ENCODE results near the gene DPP4. TPM values are rescaled to one million over a fixed set of nuclear protein-coding genes. Genes with fewer than 3 reads are reported as not detected.

Gene DPP4
- total and polyA plus RNA-seq, 2 of the 4 experiments (the other 2 are of a cell fraction) = 13.2 to 19.0 TPM

GRCh38 chr2:161997916-161998471 lies 76.0 kb downstream of the DPP4 start:
- no peak overlapping the region for H2AFZ ChIP-seq (replicated peaks; ENCODE audit: low read length, poor library complexity)
- peaks cover 2% of the 10 kb centered on the region; the same call in 1 of the 2 replicates for H3K4me1 ChIP-seq (ENCODE audit: control insufficient read depth, insufficient read depth, low read length)
- H3K4me3 ChIP-seq (ENCODE audit: insufficient read depth, low read depth, low read length) = no peak overlapping the region
- no peak overlapping the region for H3K4me2 ChIP-seq (ENCODE audit: low read depth, low read length)
- H2BK120ac ChIP-seq (ENCODE audit: low read depth, low read length) = no peak overlapping the region
- in situ Hi-C loops (cut with MboI; ENCODE audit: low sequenced_read_pairs) = loop anchor here (25.0 kb wide), 1 partner anchor 314 kb away; the partner anchor contains the start of gene IFIH1
- H3K23ac ChIP-seq (ENCODE audit: low read depth, low read length) = no peak overlapping the region
- no peak for ATAC-seq (ENCODE audit: low read depth)
- no peak overlapping the region for H4K8ac ChIP-seq (ENCODE audit: low read depth in 2 of 2, low read length in 2 of 2)
- no peak overlapping the region for H3K18ac ChIP-seq (ENCODE audit: low read depth, low read length)
- H2BK15ac ChIP-seq (ENCODE audit: low read depth, low read length) = no peak overlapping the region
- TF ChIP-seq BHLHE40 (IDR thresholded peaks at IDR 0.05; ENCODE audit: low read depth, low read length) = no peak
- no peak for TF ChIP-seq MAFK (IDR thresholded peaks at IDR 0.05; ENCODE audit: low read depth, low read length)
- TF ChIP-seq CTCF (conservative IDR thresholded peaks at IDR 0.05; ENCODE audit: low read depth, low read length) = no peak
- TF ChIP-seq FOS (IDR thresholded peaks at IDR 0.05; ENCODE audit: low read depth, low read length) = no peak
- no peak for TF ChIP-seq NFE2L2 (IDR thresholded peaks at IDR 0.05; ENCODE audit: low read depth, low read length)
- no peak for TF ChIP-seq ELK1 (IDR thresholded peaks at IDR 0.05; ENCODE audit: borderline replicate concordance, low read depth, low read length)
- no peak for TF ChIP-seq USF2 (IDR thresholded peaks at IDR 0.05; ENCODE audit: low read depth, low read length)
- TF ChIP-seq RCOR1 (IDR thresholded peaks at IDR 0.05; ENCODE audit: insufficient replicate concordance, low read length) = no peak
- no peak for TF ChIP-seq POLR2A (IDR thresholded peaks at IDR 0.05; ENCODE audit: low read depth, low read length)
- TF ChIP-seq RAD21 (IDR thresholded peaks at IDR 0.05; ENCODE audit: low read length) = no peak
- TF ChIP-seq CEBPB (IDR thresholded peaks at IDR 0.05; ENCODE audit: low read depth, low read length) = no peak
- TF ChIP-seq RFX5 (IDR thresholded peaks at IDR 0.05; ENCODE audit: low read depth, low read length) = no peak
- TF ChIP-seq MAZ (IDR thresholded peaks at IDR 0.05; ENCODE audit: borderline replicate concordance, low read depth, low read length) = no peak
- TF ChIP-seq MXI1 (IDR thresholded peaks at IDR 0.05; ENCODE audit: borderline replicate concordance, low read depth, low read length) = no peak
- TF ChIP-seq SMC3 (IDR thresholded peaks at IDR 0.05; ENCODE audit: low read depth, low read length) = no peak
- no peak for TF ChIP-seq CHD1 (IDR thresholded peaks at IDR 0.05; ENCODE audit: low read depth, low read length)
- 63% methylated on average over 3 of the region's 9 CpGs; no CpG with 5 or more reads in 1 of the 2 experiments for WGBS, 2 experiments (ENCODE audit: extremely low coverage in 2 of 2, insufficient read length in 1 of 2)
- H2BK20ac ChIP-seq (ENCODE audit: low read depth, low read length) = no peak overlapping the region
- H2BK5ac ChIP-seq (ENCODE audit: low read depth, low read length, poor library complexity, severe bottlenecking) = no peak overlapping the region
- POLR2A ChIA-PET (ENCODE audit: unreplicated experiment) = no interaction called here
- no peak overlapping the region for H4K91ac ChIP-seq (ENCODE audit: insufficient read depth, low read depth, low read length)
- no peak overlapping the region for H3K27ac ChIP-seq (ENCODE audit: insufficient read depth, low read length)
- no peak overlapping the region for H3K14ac ChIP-seq (replicated peaks; ENCODE audit: low read depth, low read length)
- no TSS peak for BruUV-seq (replicated peaks)
- H3K9me3 ChIP-seq (ENCODE audit: control insufficient read depth, insufficient read depth, low read length) = no peaks in the 10 kb centered on the region
- no peak for DNase-seq
- H2AK5ac ChIP-seq (ENCODE audit: low read depth, low read length) = no peak overlapping the region
- H4K20me1 ChIP-seq (ENCODE audit: insufficient read depth, low read length) = no peaks in the 10 kb centered on the region
- peaks cover 15% of the 10 kb centered on the region for H3K36me3 ChIP-seq (ENCODE audit: control insufficient read depth, insufficient read depth, low read length)
- CTCF ChIA-PET = interaction anchor here (1.2 kb wide), 1 partner anchor 22 kb away, joined by 3 read pairs; no protein-coding TSS in a partner anchor
- H3K9me1 ChIP-seq (ENCODE audit: insufficient read depth, low read length) = no peaks in the 10 kb centered on the region
- no peaks in the 10 kb centered on the region for H3K79me1 ChIP-seq (ENCODE audit: low read depth in 1 of 2, low read length in 2 of 2)
- no peak overlapping the region for H4K5ac ChIP-seq (ENCODE audit: low read depth, low read length)
- dilution Hi-C loops (cut with HindIII; ENCODE audit: low sequenced_read_pairs, unreplicated experiment) = no loop called here
- no peaks in the 10 kb centered on the region for H3K27me3 ChIP-seq (ENCODE audit: control insufficient read depth, insufficient read depth, low read length)
- intact Hi-C loops (cut with micrococcal nuclease) = loop anchor here (5.0 kb wide), 1 partner anchor 54 kb away; no protein-coding TSS in a partner anchor
- H3K9ac ChIP-seq (ENCODE audit: low read depth, low read length) = no peak overlapping the region
- no peak overlapping the region for H3K4ac ChIP-seq (ENCODE audit: low read depth, low read length)
- no peak overlapping the region for H2AK9ac ChIP-seq (replicated peaks; ENCODE audit: low read depth, low read length, poor library complexity)
- H3K56ac ChIP-seq (ENCODE audit: extremely low read depth, insufficient read depth, low read length) = no peak overlapping the region
